Neural cell (in vitro differentiated cells): ENCODE results near the gene ACOXL.

ENCODE experiments used
- CTCF ChIP-seq: fragments of 450-650 bp; IDR thresholded peaks from 2 replicates; pipeline ENCODE4 v1.5.1; 2014; ENCODE audit warnings: antibody characterized with exemption, mild to moderate bottlenecking, moderate library complexity; ENCODE audit not compliant: poor library complexity, severe bottlenecking
- EP300 ChIP-seq: fragments of 450-650 bp; conservative IDR thresholded peaks from 2 replicates; pipeline ENCODE4 v1.6.1; 2014; ENCODE audit warnings: antibody characterized with exemption, mild to moderate bottlenecking, moderate library complexity; ENCODE audit not compliant: poor library complexity, severe bottlenecking
- EZH2 ChIP-seq: fragments of 200-600, 300-800 bp; shearing (Covaris generic), sonication (generic); IDR thresholded peaks from 2 replicates; pipeline ENCODE4 v1.6.1; 2014; ENCODE audit warnings: antibody characterized with exemption, low read length, borderline replicate concordance, mild to moderate bottlenecking; ENCODE audit not compliant: insufficient read depth, poor library complexity, severe bottlenecking
- MXI1 ChIP-seq: fragments of 450-650 bp; conservative IDR thresholded peaks from 2 replicates; pipeline ENCODE4 v1.6.1; 2014; ENCODE audit warnings: antibody characterized with exemption, mild to moderate bottlenecking; ENCODE audit not compliant: poor library complexity, severe bottlenecking
- POLR2AphosphoS5 ChIP-seq: IDR thresholded peaks from 2 replicates; pipeline ENCODE4 v1.6.1; 2012
- RAD21 ChIP-seq: fragments of 450-650 bp; conservative IDR thresholded peaks from 2 replicates; pipeline ENCODE4 v1.6.1; 2014; ENCODE audit warnings: antibody characterized with exemption, mild to moderate bottlenecking, moderate library complexity
- REST ChIP-seq: IDR thresholded peaks from 2 replicates; pipeline ENCODE4 v1.6.1; 2012; ENCODE audit warnings: borderline replicate concordance
- SMC3 ChIP-seq: fragments of 450-650 bp; conservative IDR thresholded peaks from 2 replicates; pipeline ENCODE4 v1.6.1; 2014; ENCODE audit warnings: antibody characterized with exemption, mild to moderate bottlenecking, moderate library complexity; ENCODE audit not compliant: poor library complexity
- TAF1 ChIP-seq: IDR thresholded peaks from 2 replicates; pipeline ENCODE4 v1.6.1; 2012; ENCODE audit warnings: low read depth

GRCh38 chr2:110900191-110900590, 167.8 kb downstream of the ACOXL start:
- TF ChIP-seq EP300 (no peak), CTCF (no peak), POLR2AphosphoS5 (no peak), RAD21 (no peak), EZH2 (no peak), REST (no peak), TAF1 (no peak), MXI1 (no peak), SMC3 (no peak)
